Hindlimb muscle (tissue), 1 donor: ENCODE results near the gene EPHX1. TPM values are rescaled to one million over a fixed set of nuclear protein-coding genes. Genes with fewer than 3 reads are reported as not detected.
"Not testable (repeated sequence)": the region's sequence is repeated elsewhere in the genome, so short reads cannot be mapped to it uniquely, and the experiment has no call there.

Experiments
- DNase-seq: peaks from one replicate; pipeline ENCODE4 v3.0.0-alpha.2; 2013
- polyA plus RNA-seq: library from polyadenylated mRNA; unstranded; fragments of 120-200 nt; gene quantifications from one replicate; pipeline ENCODE4 v1.2.1, GENCODE V29; 2013; ENCODE audit not compliant: insufficient read length

EPHX1 gene
- polyA plus RNA-seq, 1 donor, result 37.4 TPM

DNA sequence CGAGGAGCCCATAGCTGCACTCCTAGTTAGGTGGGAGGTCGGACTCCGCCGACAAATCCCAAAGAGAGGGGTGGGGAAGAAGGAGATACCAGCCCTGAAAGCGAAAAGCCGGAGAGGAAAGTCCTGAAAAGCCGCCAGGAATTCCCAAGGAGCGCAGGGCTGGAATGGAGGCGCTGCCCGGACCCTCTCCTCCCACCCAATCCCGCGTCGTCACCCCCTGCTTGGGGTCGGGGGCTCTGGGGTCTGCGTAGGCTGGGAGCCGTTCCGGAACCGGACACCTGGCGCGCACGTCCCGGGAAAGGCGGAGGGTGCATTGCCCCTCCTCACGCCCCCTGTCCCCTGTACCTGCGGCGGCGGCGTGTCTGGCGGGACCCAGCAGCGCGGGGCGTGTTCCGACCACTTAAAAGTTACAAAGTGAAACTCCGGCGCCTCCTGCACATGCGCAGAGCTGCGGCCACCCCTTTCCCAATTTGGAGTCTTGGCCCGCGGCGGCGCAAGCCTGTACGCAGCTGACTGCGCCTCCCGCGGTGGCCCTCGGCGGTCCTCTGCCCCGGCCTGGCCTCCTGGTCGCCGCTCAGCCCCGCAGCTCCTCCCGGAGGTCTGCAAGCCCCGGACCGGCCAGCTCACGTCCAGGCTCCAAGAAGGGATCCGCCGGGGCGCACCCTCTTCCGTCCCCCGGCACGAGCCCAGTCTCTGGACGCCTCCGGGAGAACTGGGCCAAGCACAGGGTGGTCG is 72.2 kb downstream of the EPHX1 start, which contains the start of gene TMEM63A:
Gene TMEM63A (minus strand): TSS at position 422 of the 735 bp plus-strand sequence. CDS start 4,800 bp downstream, outside the sequence.
- peak; percentile 92 for DNase-seq

GRCh38 chr1:225882694-225883615 is 73.0 kb downstream of the EPHX1 start:
- DNase-seq, result peak; percentile 55

- DNase-seq, result no peak
Measured at GRCh38 chr1:225883616-225884265, 73.8 kb downstream of the EPHX1 start.

DNA sequence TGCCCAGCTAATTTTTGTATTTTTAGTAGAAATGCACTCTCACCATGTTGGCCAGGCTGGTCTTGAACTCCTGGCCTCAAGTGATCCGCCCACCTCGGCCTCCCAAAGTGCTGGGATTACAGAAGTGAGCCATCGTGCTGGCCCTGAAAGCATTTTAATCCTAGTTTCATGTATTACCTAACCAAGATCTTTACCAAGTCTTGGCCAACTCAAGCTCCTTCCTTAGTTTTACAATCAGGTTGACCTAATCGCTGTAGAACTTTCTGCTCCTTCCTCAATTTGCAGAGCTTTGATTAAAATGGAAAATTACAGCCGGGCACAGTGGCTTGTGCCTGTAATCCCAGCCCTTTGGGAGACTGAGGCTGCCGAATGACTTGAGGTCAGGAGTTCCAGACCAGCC is 75.4 kb downstream of the EPHX1 start:
- DNase-seq, result no peak

DNA sequence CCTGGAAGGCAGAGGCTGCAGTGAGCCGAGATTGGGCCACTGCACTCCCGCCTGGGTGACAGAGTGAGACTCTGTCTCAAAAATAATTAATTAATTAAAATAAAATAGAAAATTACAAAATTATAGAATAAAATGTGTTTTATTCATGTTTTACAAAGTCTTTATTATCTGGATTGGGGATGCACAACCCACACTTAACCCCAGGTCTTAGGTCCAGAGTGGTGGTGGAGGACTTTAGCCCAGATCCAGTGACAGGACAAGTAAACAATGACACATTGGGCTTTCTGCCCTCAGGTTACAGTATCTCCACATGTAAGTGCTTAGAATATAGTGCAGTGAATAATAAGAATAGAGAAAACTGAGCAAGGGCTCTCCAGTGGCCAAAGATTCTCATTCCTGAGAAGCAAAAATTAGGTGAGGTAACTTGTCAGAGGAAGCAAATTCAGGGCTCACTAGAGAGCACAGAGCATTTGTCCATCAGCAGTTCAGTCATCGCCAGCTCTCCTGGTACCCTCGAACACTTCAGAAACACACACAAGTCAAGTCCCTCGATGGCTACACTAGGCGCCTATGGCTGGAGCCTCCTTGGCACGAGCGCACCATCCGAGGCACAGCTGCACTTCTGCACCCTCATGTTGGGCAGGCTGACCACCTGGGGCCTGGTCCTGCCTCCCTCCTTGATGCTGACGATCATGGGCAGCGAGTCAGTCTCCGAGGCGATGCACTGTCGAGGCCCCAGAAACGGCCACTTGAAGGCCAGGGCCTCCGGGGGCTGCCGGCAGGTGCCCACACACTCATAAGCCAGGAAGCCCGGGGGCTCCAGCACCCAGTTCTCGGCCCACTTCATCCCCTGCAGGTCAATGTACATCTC is 76.5 kb downstream of the EPHX1 start:
- DNase-seq, result no peak

GRCh38 chr1:225887030-225887314 is 77.0 kb downstream of the EPHX1 start:
- no peak for DNase-seq

DNA sequence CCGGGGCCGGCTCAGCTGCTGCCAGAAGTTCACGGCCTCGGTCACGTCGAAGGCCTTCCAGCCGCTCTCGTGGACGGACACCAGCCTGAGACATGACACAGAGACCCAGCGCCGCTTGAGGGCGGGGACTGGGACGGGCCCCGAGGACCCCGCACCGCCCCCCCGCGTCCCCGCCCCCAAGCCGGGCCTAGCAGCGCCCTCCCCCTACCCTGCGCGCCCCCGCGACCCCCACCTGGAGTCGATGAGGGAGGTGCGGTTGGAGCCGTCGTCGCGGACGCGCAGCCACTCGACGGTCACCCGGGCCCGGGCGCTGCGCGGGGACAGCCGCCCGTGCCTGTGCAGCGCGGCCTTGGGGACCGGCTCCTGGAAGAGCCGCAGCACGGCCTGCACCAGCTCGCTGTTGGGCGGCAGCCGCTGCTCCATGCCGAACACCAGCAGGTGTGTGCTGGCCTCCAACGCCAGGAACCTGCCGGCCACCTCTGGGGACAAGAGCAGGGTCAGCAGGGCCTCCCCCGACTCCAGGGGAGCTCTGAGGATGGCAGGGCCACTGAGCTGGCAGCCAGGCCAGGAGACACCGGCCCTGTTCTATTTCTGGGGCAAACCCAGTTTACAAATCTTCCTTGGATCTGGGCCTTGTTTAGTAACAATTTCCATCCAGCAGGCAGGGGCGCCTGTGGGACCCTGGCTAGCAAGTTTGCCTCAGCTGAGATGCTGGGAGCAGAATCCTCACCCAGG is 77.8 kb downstream of the EPHX1 start:
- not testable (repeated sequence) for DNase-seq

DNA sequence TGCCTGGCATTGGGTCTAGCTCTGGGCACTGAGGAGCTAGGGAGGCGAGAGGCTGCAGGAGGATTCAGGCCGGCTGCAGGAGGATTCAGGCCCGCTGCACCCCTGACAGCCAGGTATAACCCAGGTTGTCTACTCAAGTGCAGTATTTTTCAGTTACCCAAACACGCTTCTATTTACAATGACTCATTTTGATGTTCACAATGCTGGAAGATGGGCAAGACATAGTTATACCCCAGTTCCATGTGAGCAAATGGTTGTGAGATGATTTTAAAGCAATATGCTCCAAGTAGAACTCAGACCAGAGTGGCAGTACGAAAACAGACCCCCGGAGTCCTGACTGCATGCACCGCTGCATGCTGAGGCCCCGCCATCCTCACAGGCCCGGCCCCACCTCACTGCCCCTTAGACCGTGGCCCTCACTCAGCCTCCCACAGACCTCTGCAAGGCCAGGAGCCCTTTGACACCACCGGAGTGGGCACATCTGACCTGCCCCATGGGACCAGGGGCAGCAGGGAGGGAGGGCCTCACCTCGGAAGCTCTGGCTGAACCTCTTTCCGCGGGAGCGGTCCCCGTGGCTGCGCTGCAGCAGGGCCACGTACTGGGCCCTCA is 78.5 kb downstream of the EPHX1 start:
- DNase-seq, result no peak

- no peak for DNase-seq
Measured at GRCh38 chr1:225888898-225889601, 79.1 kb downstream of the EPHX1 start, which contains the start of gene LEFTY1. Gene LEFTY1 (minus strand): TSS chr1:225889146. CDS start chr1:225889066, 80 bp downstream.

GRCh38 chr1:225889743-225890142 is 79.8 kb downstream of the EPHX1 start:
- no peak for DNase-seq

- DNase-seq, result no peak
Measured at GRCh38 chr1:225890346-225891228, 80.7 kb downstream of the EPHX1 start.

DNA sequence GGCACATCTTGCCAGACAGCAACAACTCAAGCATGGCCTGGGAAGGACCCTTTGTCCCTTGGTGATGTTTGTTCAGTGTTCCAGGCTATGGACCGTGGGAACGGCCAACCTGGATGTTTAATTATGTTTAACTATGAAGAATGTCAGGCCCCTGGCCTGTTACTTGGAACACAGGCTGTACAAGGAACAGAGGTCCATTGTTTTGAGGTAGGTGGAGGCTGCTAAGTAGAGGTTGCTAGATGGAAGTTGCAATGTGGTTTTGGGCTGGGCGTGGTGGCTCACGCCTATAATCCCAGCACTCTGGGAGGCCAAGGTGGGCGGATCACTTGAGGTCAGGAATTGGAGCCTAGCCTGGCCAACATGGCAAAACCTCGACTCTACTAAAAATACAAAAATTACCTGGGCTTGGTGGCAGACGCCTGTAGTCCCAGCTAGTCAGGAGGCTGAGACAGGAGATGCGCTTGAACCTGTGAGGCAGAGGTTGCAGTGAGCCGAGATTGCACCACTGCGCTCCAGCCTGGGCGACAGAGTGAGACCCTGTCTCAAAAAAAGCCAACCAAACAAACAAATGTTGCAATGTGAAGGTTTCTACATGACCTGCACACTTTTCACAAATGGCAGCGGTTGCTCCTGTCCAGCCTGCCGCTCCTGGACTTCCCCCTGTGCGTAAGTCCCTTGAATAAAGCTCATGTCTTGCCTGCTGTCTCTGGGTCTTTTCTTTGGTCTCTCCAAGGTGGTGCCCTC is 81.5 kb downstream of the EPHX1 start:
- no peak for DNase-seq

DNA sequence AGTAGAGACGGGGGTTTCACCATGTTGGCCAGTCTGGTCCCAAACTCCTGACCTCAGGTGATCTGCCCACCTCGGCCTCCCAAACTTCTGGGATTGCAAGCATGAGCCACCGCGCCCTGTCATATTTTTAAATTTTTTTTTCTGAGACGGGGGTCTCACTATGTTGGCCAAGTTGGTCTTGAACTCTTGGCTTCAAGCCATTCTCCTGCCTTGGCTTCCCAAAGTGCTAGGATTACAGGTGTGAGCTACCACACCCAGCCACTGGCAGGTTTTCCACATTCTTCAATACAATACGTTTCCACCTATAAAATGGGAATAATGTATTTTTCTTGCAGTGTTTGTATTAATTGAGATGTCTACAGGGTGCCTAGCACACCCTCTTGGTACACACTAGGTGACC is 82.4 kb downstream of the EPHX1 start:
- DNase-seq, result no peak

Other genes with a start within 250 kb of the EPHX1 start
- 148 TPM for gene ENAH, start 157.0 kb upstream of the EPHX1 start, polyA plus RNA-seq
- 155 TPM for gene SRP9, start 32.3 kb upstream of the EPHX1 start, polyA plus RNA-seq
- 28.3 TPM for gene TMEM63A, start 72.3 kb downstream of the EPHX1 start, polyA plus RNA-seq
- 0.52 TPM for gene LEFTY1, start 79.0 kb downstream of the EPHX1 start, polyA plus RNA-seq
- 36.7 TPM for gene PYCR2, start 114.1 kb downstream of the EPHX1 start, polyA plus RNA-seq
- gene LEFTY2, start 131.1 kb downstream of the EPHX1 start, polyA plus RNA-seq, result 3.3 TPM
- gene SDE2, start 189.2 kb downstream of the EPHX1 start, polyA plus RNA-seq, result 14.7 TPM